Astrocyte (in vitro differentiated cells and primary cell): ENCODE results near the gene NXPH4.

ENCODE experiments used
- EZH2 ChIP-seq: IDR thresholded peaks from 2 replicates; pipeline ENCODE4 v1.6.1; 2012; ENCODE audit warnings: mild to moderate bottlenecking, low read length, inconsistent platforms; ENCODE audit not compliant: insufficient read depth
- TF ChIP-seq, protein P1 (sequence below): IDR thresholded peaks from 2 replicates; pipeline ENCODE4 v1.5.1; 2011; ENCODE audit warnings: low read depth, mild to moderate bottlenecking, inconsistent platforms, low read length, moderate library complexity; ENCODE audit not compliant: insufficient read depth

GRCh38 chr12:57233357-57234232 is 17.0 kb downstream of the NXPH4 start:
- TF ChIP-seq, protein P1, sequence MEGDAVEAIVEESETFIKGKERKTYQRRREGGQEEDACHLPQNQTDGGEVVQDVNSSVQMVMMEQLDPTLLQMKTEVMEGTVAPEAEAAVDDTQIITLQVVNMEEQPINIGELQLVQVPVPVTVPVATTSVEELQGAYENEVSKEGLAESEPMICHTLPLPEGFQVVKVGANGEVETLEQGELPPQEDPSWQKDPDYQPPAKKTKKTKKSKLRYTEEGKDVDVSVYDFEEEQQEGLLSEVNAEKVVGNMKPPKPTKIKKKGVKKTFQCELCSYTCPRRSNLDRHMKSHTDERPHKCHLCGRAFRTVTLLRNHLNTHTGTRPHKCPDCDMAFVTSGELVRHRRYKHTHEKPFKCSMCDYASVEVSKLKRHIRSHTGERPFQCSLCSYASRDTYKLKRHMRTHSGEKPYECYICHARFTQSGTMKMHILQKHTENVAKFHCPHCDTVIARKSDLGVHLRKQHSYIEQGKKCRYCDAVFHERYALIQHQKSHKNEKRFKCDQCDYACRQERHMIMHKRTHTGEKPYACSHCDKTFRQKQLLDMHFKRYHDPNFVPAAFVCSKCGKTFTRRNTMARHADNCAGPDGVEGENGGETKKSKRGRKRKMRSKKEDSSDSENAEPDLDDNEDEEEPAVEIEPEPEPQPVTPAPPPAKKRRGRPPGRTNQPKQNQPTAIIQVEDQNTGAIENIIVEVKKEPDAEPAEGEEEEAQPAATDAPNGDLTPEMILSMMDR = no peak
- TF ChIP-seq EZH2 = no peak
